Mucosa of rectum (tissue), 2 donors: ENCODE measurements around the gene LEFTY2.

Experiments
- H3K27ac ChIP-seq, 2 donors: one replicate each; pipeline ENCODE4 v1.7.0; 2013; ENCODE audit warnings: inconsistent platforms in 2 of 2, low read depth in 2 of 2, low read length in 2 of 2
- H3K27me3 ChIP-seq, 2 donors: one replicate each; pipeline ENCODE4 v1.7.0; 2013; ENCODE audit warnings: low read length in 2 of 2; ENCODE audit not compliant: control insufficient read depth in 2 of 2, insufficient read depth in 2 of 2
- H3K36me3 ChIP-seq, 2 donors: one replicate each; pipeline ENCODE4 v1.7.0; 2013; ENCODE audit warnings: low read length in 2 of 2; ENCODE audit not compliant: control insufficient read depth in 2 of 2, insufficient read depth in 2 of 2
- H3K4me1 ChIP-seq, 2 donors: one replicate each; pipeline ENCODE4 v1.7.0; 2013; ENCODE audit warnings: low read length in 2 of 2, mild to moderate bottlenecking in 1 of 2; ENCODE audit not compliant: control insufficient read depth in 2 of 2, insufficient read depth in 2 of 2
- H3K4me3 ChIP-seq, 2 donors: one replicate each; pipeline ENCODE4 v1.7.0; 2013; ENCODE audit warnings: low read length in 2 of 2
- H3K9ac ChIP-seq, 2 donors: one replicate each; pipeline ENCODE4 v1.7.0; 2013; ENCODE audit warnings: low read length in 2 of 2, low read depth in 1 of 2, mild to moderate bottlenecking in 1 of 2
- H3K9me3 ChIP-seq, 2 donors: one replicate each; pipeline ENCODE4 v1.7.0; 2013; ENCODE audit warnings: low read length in 2 of 2; ENCODE audit not compliant: control insufficient read depth in 2 of 2
- donor health status: healthy.
- donor health status: Normal muscosa, but diverticular disease.

LEFTY2 gene

GRCh38 chr1:225953315-225953714 is 12.3 kb upstream of the LEFTY2 start:
- Histone ChIP-seq H3K27ac (no peak overlapping the region), H3K36me3 (no peaks in the 10 kb centered on the region), H3K9me3 (no peaks in the 10 kb centered on the region), H3K4me1 (no peaks in the 10 kb centered on the region), H3K9ac (no peak overlapping the region), H3K27me3 (no peaks in the 10 kb centered on the region), H3K4me3 (no peak overlapping the region)

GRCh38 chr1:225950905-225951497 is 10.0 kb upstream of the LEFTY2 start:
- Histone ChIP-seq H3K4me3 (no peak overlapping the region), H3K27ac (no peak overlapping the region)

GRCh38 chr1:225949041-225949440 is 8.0 kb upstream of the LEFTY2 start:
- H3K9ac ChIP-seq, result no peak overlapping the region
- H3K9me3 ChIP-seq, result no peaks in the 10 kb centered on the region
- no peak overlapping the region for H3K27ac ChIP-seq
- H3K4me1 ChIP-seq, result no peaks in the 10 kb centered on the region
- H3K27me3 ChIP-seq, result no peaks in the 10 kb centered on the region
- no peak overlapping the region for H3K4me3 ChIP-seq
- no peaks in the 10 kb centered on the region for H3K36me3 ChIP-seq

More at GRCh38 chr1:225950905-225951497, 10.0 kb upstream of the LEFTY2 start:
- H3K36me3 ChIP-seq, result no peaks in the 10 kb centered on the region
- no peak overlapping the region for H3K9ac ChIP-seq
- H3K9me3 ChIP-seq, result no peaks in the 10 kb centered on the region
- no peaks in the 10 kb centered on the region for H3K4me1 ChIP-seq
- no peaks in the 10 kb centered on the region for H3K27me3 ChIP-seq

GRCh38 chr1:225946803-225947202 is 5.8 kb upstream of the LEFTY2 start:
- no peak overlapping the region for H3K4me3 ChIP-seq
- no peak overlapping the region for H3K9ac ChIP-seq
- no peaks in the 10 kb centered on the region for H3K9me3 ChIP-seq
- no peaks in the 10 kb centered on the region for H3K36me3 ChIP-seq
- H3K27me3 ChIP-seq, result no peaks in the 10 kb centered on the region
- H3K27ac ChIP-seq, result no peak overlapping the region
- H3K4me1 ChIP-seq, result peaks cover 0 to 1% of the 10 kb centered on the region in 2 donors

- Histone ChIP-seq H3K9me3 (no peaks in the 10 kb centered on the region), H3K27me3 (no peaks in the 10 kb centered on the region), H3K4me1 (peaks cover 0 to 6% of the 10 kb centered on the region in 2 donors), H3K4me3 (no peak overlapping the region), H3K27ac (no peak overlapping the region), H3K36me3 (no peaks in the 10 kb centered on the region), H3K9ac (no peak overlapping the region)
These were observed 5.1 kb upstream of the LEFTY2 start for GRCh38 chr1:225946082-225946620.

GRCh38 chr1:225945564-225945963 is 4.5 kb upstream of the LEFTY2 start:
- Histone ChIP-seq H3K27ac (no peak overlapping the region), H3K9me3 (no peaks in the 10 kb centered on the region), H3K27me3 (no peaks in the 10 kb centered on the region), H3K9ac (no peak overlapping the region), H3K36me3 (no peaks in the 10 kb centered on the region), H3K4me1 (peaks cover 0 to 8% of the 10 kb centered on the region in 2 donors), H3K4me3 (no peak overlapping the region)

GRCh38 chr1:225944951-225945350 is 3.9 kb upstream of the LEFTY2 start:
- Histone ChIP-seq H3K27ac (no peak overlapping the region), H3K9ac (no peak overlapping the region), H3K27me3 (no peaks in the 10 kb centered on the region)

GRCh38 chr1:225944387-225944786 is 3.4 kb upstream of the LEFTY2 start:
- H3K4me1 ChIP-seq, result peaks cover 0 to 8% of the 10 kb centered on the region in 2 donors
- H3K36me3 ChIP-seq, result no peaks in the 10 kb centered on the region
- H3K4me3 ChIP-seq, result no peak overlapping the region
- H3K9me3 ChIP-seq, result no peaks in the 10 kb centered on the region
- no peak overlapping the region for H3K27ac ChIP-seq
- H3K9ac ChIP-seq, result no peak overlapping the region
- no peaks in the 10 kb centered on the region for H3K27me3 ChIP-seq

More at GRCh38 chr1:225944951-225945350, 3.9 kb upstream of the LEFTY2 start:
- Histone ChIP-seq H3K4me1 (peaks cover 0 to 8% of the 10 kb centered on the region in 2 donors), H3K9me3 (no peaks in the 10 kb centered on the region), H3K4me3 (no peak overlapping the region), H3K36me3 (no peaks in the 10 kb centered on the region)

GRCh38 chr1:225943582-225943981 is 2.6 kb upstream of the LEFTY2 start:
- H3K27ac ChIP-seq, result no peak overlapping the region

GRCh38 chr1:225942574-225942973 is 1.6 kb upstream of the LEFTY2 start:
- Histone ChIP-seq H3K4me3 (no peak overlapping the region), H3K9me3 (no peaks in the 10 kb centered on the region), H3K4me1 (peaks cover 0 to 8% of the 10 kb centered on the region in 2 donors), H3K36me3 (no peaks in the 10 kb centered on the region), H3K27me3 (no peaks in the 10 kb centered on the region), H3K27ac (peak overlapping the region in 1 of 2 donors; percentile 38), H3K9ac (no peak overlapping the region)

More at GRCh38 chr1:225943582-225943981, 2.6 kb upstream of the LEFTY2 start:
- Histone ChIP-seq H3K9ac (no peak overlapping the region), H3K4me3 (no peak overlapping the region), H3K9me3 (no peaks in the 10 kb centered on the region), H3K4me1 (peaks cover 0 to 8% of the 10 kb centered on the region in 2 donors), H3K27me3 (no peaks in the 10 kb centered on the region), H3K36me3 (no peaks in the 10 kb centered on the region)
